COLO668 (cell line): Measurements from ENCODE around the gene ZFP2.
A peak's percentile ranks its signal among the peaks of the same experiment; 100 is the strongest.
"Not testable (repeated sequence)": the region's sequence is repeated elsewhere in the genome, so short reads cannot be mapped to it uniquely, and the experiment has no call there.

ENCODE experiments used
- DNase-seq: peaks from one replicate; lab custom pipeline; 2025; ENCODE audit not compliant: unreplicated experiment; lab: John Stamatoyannopoulos, UW

ZFP2 gene

GRCh38 chr5:178895615-178896571 lies at the start of gene ZFP2:
Gene ZFP2, plus strand, starts transcription at chr5:178895913. Its CDS starts 35,401 bp downstream, at chr5:178931314.
- peak; percentile 62 for DNase-seq

- DNase-seq = no peak
Observed at GRCh38 chr5:178849316-178849715, 46.4 kb upstream of the ZFP2 start.

GRCh38 chr5:178851951-178852350 lies 43.8 kb upstream of the ZFP2 start:
- DNase-seq = no peak

GRCh38 chr5:178854284-178854683 lies 41.4 kb upstream of the ZFP2 start:
- no peak for DNase-seq

GRCh38 chr5:178859625-178860521 lies 35.8 kb upstream of the ZFP2 start, which contains the start of gene ZNF354B:
Gene ZNF354B, plus strand, starts transcription at chr5:178859953. Its CDS starts 1,095 bp downstream, at chr5:178861048.
- peak; percentile 82 for DNase-seq

- not testable (repeated sequence) for DNase-seq
Observed at GRCh38 chr5:178860615-178861014, 35.1 kb upstream of the ZFP2 start.

- DNase-seq = no peak
Observed at GRCh38 chr5:178861627-178862026, 34.1 kb upstream of the ZFP2 start.

- DNase-seq = no peak
Observed at GRCh38 chr5:178866946-178867345, 28.8 kb upstream of the ZFP2 start.

- no peak for DNase-seq
Observed at GRCh38 chr5:178869577-178869976, 26.1 kb upstream of the ZFP2 start.

- DNase-seq = no peak
Observed at GRCh38 chr5:178870411-178870810, 25.3 kb upstream of the ZFP2 start.

- no peak for DNase-seq
Observed at GRCh38 chr5:178872302-178872701, 23.4 kb upstream of the ZFP2 start.

- not testable (repeated sequence) for DNase-seq
Observed at GRCh38 chr5:178883115-178883694, 12.5 kb upstream of the ZFP2 start.

- no peak for DNase-seq
Observed at GRCh38 chr5:178883815-178884430, 11.8 kb upstream of the ZFP2 start.

GRCh38 chr5:178899289-178899688 lies 3.6 kb downstream of the ZFP2 start:
- no peak for DNase-seq

- no peak for DNase-seq
Observed at GRCh38 chr5:178902849-178903248, 7.1 kb downstream of the ZFP2 start.

- no peak for DNase-seq
Observed at GRCh38 chr5:178931846-178932760, 36.4 kb downstream of the ZFP2 start.

GRCh38 chr5:178940569-178941360 lies 45.1 kb downstream of the ZFP2 start, which contains the start of gene ZNF454:
Gene ZNF454, plus strand, starts transcription at chr5:178941198. Its CDS starts 1,594 bp downstream, at chr5:178942792.
- no peak for DNase-seq

GRCh38 chr5:178941361-178941760 lies 45.6 kb downstream of the ZFP2 start:
- DNase-seq = no peak
